ENCODE results near the gene BOD1.

Gene BOD1

GRCh38 chr5:173573126-173573960 lies 43.1 kb downstream of the BOD1 start:
- peak; percentile 55 for DNase-seq

- no peak for DNase-seq
Observed at GRCh38 chr5:173572431-173573125, 43.9 kb downstream of the BOD1 start.

- no peak for DNase-seq
Observed at GRCh38 chr5:173570321-173571090, 45.9 kb downstream of the BOD1 start.

- DNase-seq, result no peak
Observed at GRCh38 chr5:173568703-173569102, 47.7 kb downstream of the BOD1 start.

- no peak for DNase-seq
Observed at GRCh38 chr5:173568128-173568527, 48.3 kb downstream of the BOD1 start.

- no peak for DNase-seq
Observed at GRCh38 chr5:173567548-173567947, 48.9 kb downstream of the BOD1 start.

- no peak for DNase-seq
Observed at GRCh38 chr5:173565491-173566072, 50.9 kb downstream of the BOD1 start.

GRCh38 chr5:173564106-173564505 lies 52.3 kb downstream of the BOD1 start:
- no peak for DNase-seq

GRCh38 chr5:173563246-173563645 lies 53.2 kb downstream of the BOD1 start:
- DNase-seq, result no peak

GRCh38 chr5:173562451-173562850 lies 54.0 kb downstream of the BOD1 start:
- DNase-seq, result no peak

All from CD4-positive, alpha-beta T cell treated with Interleukin-17A for 1 hour (primary cell).